ENCODE results near the gene DSTN. TPM values are rescaled to one million over a fixed set of nuclear protein-coding genes. Genes with fewer than 3 reads are reported as not detected.

DSTN gene
- total RNA-seq, 2 donors from 2014 or later = 266 to 374 TPM

- DNase-seq (no peak), ATAC-seq (no peak)
- intact Hi-C loops (cut with DNase I, micrococcal nuclease) = no loop called here
Measured at GRCh38 chr20:17627101-17627955, 57.5 kb downstream of the DSTN start.

- no peak for DNase-seq
- intact Hi-C loops (cut with DNase I, micrococcal nuclease) = no loop called here
- no peak for ATAC-seq
Measured at GRCh38 chr20:17628101-17628841, 58.4 kb downstream of the DSTN start.

GRCh38 chr20:17629025-17629424, 59.1 kb downstream of the DSTN start:
- intact Hi-C loops (cut with DNase I, micrococcal nuclease) = no loop called here
- ATAC-seq (no peak), DNase-seq (no peak)

GRCh38 chr20:17629678-17630089, 59.8 kb downstream of the DSTN start:
- DNase-seq = no peak
- no peak for ATAC-seq
- intact Hi-C loops (cut with DNase I, micrococcal nuclease) = no loop called here

- ATAC-seq (no peak), DNase-seq (no peak)
- intact Hi-C loops (cut with DNase I, micrococcal nuclease) = no loop called here
Measured at GRCh38 chr20:17630151-17630805, 60.4 kb downstream of the DSTN start.

- DNase-seq = no peak
Measured at GRCh38 chr20:17630806-17631195, 60.9 kb downstream of the DSTN start.

GRCh38 chr20:17631576-17632319, 61.9 kb downstream of the DSTN start:
- DNase-seq = no peak
- peak; percentile 66 for ATAC-seq

More at GRCh38 chr20:17630806-17631195, 60.9 kb downstream of the DSTN start:
- ATAC-seq = no peak
- intact Hi-C loops (cut with DNase I, micrococcal nuclease) = no loop called here

GRCh38 chr20:17633221-17633849, 63.5 kb downstream of the DSTN start:
- DNase-seq = no peak
- no peak for ATAC-seq
- intact Hi-C loops (cut with DNase I, micrococcal nuclease) = no loop called here

More at GRCh38 chr20:17631576-17632319, 61.9 kb downstream of the DSTN start:
- intact Hi-C loops (cut with DNase I, micrococcal nuclease) = no loop called here

- DNase-seq (no peak), ATAC-seq (no peak)
- intact Hi-C loops (cut with DNase I, micrococcal nuclease) = no loop called here
Measured at GRCh38 chr20:17633850-17634500, 64.1 kb downstream of the DSTN start.

GRCh38 chr20:17634661-17635331, 64.9 kb downstream of the DSTN start:
- intact Hi-C loops (cut with DNase I, micrococcal nuclease) = no loop called here

GRCh38 chr20:17635332-17636244, 65.7 kb downstream of the DSTN start:
- ATAC-seq (no peak), DNase-seq (no peak)
- intact Hi-C loops (cut with DNase I, micrococcal nuclease) = no loop called here

More at GRCh38 chr20:17634661-17635331, 64.9 kb downstream of the DSTN start:
- DNase-seq (peak in 1 of 2 donors; percentile 43), ATAC-seq (no peak)

GRCh38 chr20:17636523-17637412, 66.9 kb downstream of the DSTN start:
- intact Hi-C loops (cut with DNase I, micrococcal nuclease) = no loop called here
- DNase-seq (no peak), ATAC-seq (no peak)

GRCh38 chr20:17637413-17637780, 67.5 kb downstream of the DSTN start:
- DNase-seq (no peak), ATAC-seq (no peak)
- intact Hi-C loops (cut with DNase I, micrococcal nuclease) = no loop called here

- DNase-seq (no peak), ATAC-seq (no peak)
- intact Hi-C loops (cut with DNase I, micrococcal nuclease) = no loop called here
Measured at GRCh38 chr20:17637985-17638640, 68.2 kb downstream of the DSTN start.

- ATAC-seq (no peak), DNase-seq (no peak)
- intact Hi-C loops (cut with DNase I, micrococcal nuclease) = no loop called here
Measured at GRCh38 chr20:17638835-17639407, 69.0 kb downstream of the DSTN start.
